CD14-positive monocyte (primary cell): Measurements from ENCODE around the gene CMTM6. TPM values are rescaled to one million over a fixed set of nuclear protein-coding genes. Genes with fewer than 3 reads are reported as not detected.
A peak's percentile ranks its signal among the peaks of the same experiment; 100 is the strongest.

ENCODE experiments used
- DNase-seq, 3 donors: peaks; one replicate each; pipeline ENCODE4 v3.0.0-alpha.2; 2011 to 2022
- H2AFZ ChIP-seq: 2 replicates; pipeline ENCODE4 v1.6.0; 2012; ENCODE audit warnings: mild to moderate bottlenecking, low read depth, low read length, inconsistent platforms; ENCODE audit not compliant: insufficient read depth, poor library complexity, severe bottlenecking
- H3K27ac ChIP-seq, 2 donors: 1 replicate in 1 of 2; 2 replicates in 1 of 2; pipeline ENCODE4 v1.5.1; 2012 to 2013; ENCODE audit warnings: low read length in 2 of 2, control low read depth in 1 of 2, inconsistent platforms in 1 of 2, low read depth in 1 of 2, mild to moderate bottlenecking in 1 of 2
- H3K27me3 ChIP-seq, 2 donors: one replicate each; pipeline versions ENCODE4 v1.6.0 to v1.6.1; 2011 to 2013; ENCODE audit warnings: low read length in 2 of 2; ENCODE audit not compliant: control insufficient read depth in 2 of 2, insufficient read depth in 2 of 2
- H3K36me3 ChIP-seq, 2 donors: replicated peaks in 1 of 2; 1 replicate in 1 of 2; 2 replicates in 1 of 2; pipeline versions ENCODE4 v1.5.1 to v1.6.1; 2012 to 2013; ENCODE audit warnings: low read length in 2 of 2, control low read depth in 1 of 2, inconsistent platforms in 1 of 2, mild to moderate bottlenecking in 1 of 2; ENCODE audit not compliant: insufficient read depth in 2 of 2, control insufficient read depth in 1 of 2
- H3K4me1 ChIP-seq, 2 donors: 1 replicate in 1 of 2; 2 replicates in 1 of 2; pipeline versions ENCODE4 v1.5.1 to v1.6.1; 2012 to 2013; ENCODE audit warnings: low read length in 2 of 2, control low read depth in 1 of 2, inconsistent platforms in 1 of 2, mild to moderate bottlenecking in 1 of 2, moderate library complexity in 1 of 2; ENCODE audit not compliant: insufficient read depth in 2 of 2, control insufficient read depth in 1 of 2
- H3K4me2 ChIP-seq: replicated peaks from 2 replicates; pipeline ENCODE3; 2012; ENCODE audit warnings: low read length, moderate library complexity, mild to moderate bottlenecking; ENCODE audit not compliant: poor library complexity, severe bottlenecking; ENCODE audit errors: extremely low read depth
- H3K4me3 ChIP-seq, 3 experiments: fragments of 200-600 bp in 1 of 3; sonication (generic) in 1 of 3; replicated peaks in 1 of 3; 1 replicate in 2 of 3; 2 replicates in 1 of 3; pipeline ENCODE4 v1.5.1; 2011 to 2013; ENCODE audit warnings: low read length in 3 of 3, mild to moderate bottlenecking in 3 of 3, control low read depth in 2 of 3, low read depth in 2 of 3, inconsistent platforms in 1 of 3, moderate library complexity in 1 of 3
- H3K79me2 ChIP-seq: 2 replicates; pipeline ENCODE4 v1.6.0; 2012; ENCODE audit warnings: mild to moderate bottlenecking, control low read depth, inconsistent platforms, low read length, moderate library complexity; ENCODE audit not compliant: insufficient read depth
- H3K9ac ChIP-seq: 2 replicates; pipeline ENCODE4 v1.6.0; 2017; ENCODE audit warnings: low read length, mild to moderate bottlenecking; ENCODE audit not compliant: insufficient read depth, poor library complexity, severe bottlenecking
- H3K9me3 ChIP-seq, 2 donors: replicated peaks in 1 of 2; 1 replicate in 1 of 2; 2 replicates in 1 of 2; pipeline versions ENCODE4 v1.5.1 to v1.6.1; 2012 to 2013; ENCODE audit warnings: low read length in 2 of 2, control low read depth in 1 of 2; ENCODE audit not compliant: control insufficient read depth in 1 of 2, insufficient read depth in 1 of 2
- H4K20me1 ChIP-seq: 2 replicates; pipeline ENCODE4 v1.6.0; 2012; ENCODE audit warnings: mild to moderate bottlenecking, low read length, control low read depth, moderate library complexity; ENCODE audit not compliant: insufficient read depth
- H3K27ac Mint-ChIP-seq, 7 donors: one replicate each; pipeline ENCODE4 v1.8.0; 2020; ENCODE audit warnings: mild to moderate bottlenecking in 7 of 7, mixed read lengths in 7 of 7, moderate library complexity in 6 of 7, inconsistent platforms in 2 of 7
- H3K27me3 Mint-ChIP-seq, 3 donors: one replicate each; pipeline ENCODE4 v1.8.0; 2021 to 2022; ENCODE audit warnings: low read depth in 3 of 3, mild to moderate bottlenecking in 3 of 3, mixed read lengths in 3 of 3, moderate library complexity in 3 of 3, inconsistent platforms in 1 of 3
- H3K36me3 Mint-ChIP-seq, 2 donors: one replicate each; pipeline ENCODE4 v1.8.0; 2020; ENCODE audit warnings: mixed read lengths in 2 of 2, inconsistent platforms in 1 of 2, mild to moderate bottlenecking in 1 of 2
- H3K4me1 Mint-ChIP-seq: one replicate; pipeline ENCODE4 v1.8.0; 2020; ENCODE audit warnings: mild to moderate bottlenecking, mixed read lengths
- H3K4me3 Mint-ChIP-seq, 2 donors: one replicate each; pipeline ENCODE4 v1.8.0; 2020; ENCODE audit warnings: mild to moderate bottlenecking in 2 of 2, mixed read lengths in 2 of 2, moderate library complexity in 1 of 2
- H3K9me3 Mint-ChIP-seq, 7 donors: one replicate each; pipeline ENCODE4 v1.8.0; 2020 to 2022; ENCODE audit warnings: mixed read lengths in 7 of 7, mild to moderate bottlenecking in 6 of 7, moderate library complexity in 6 of 7, inconsistent platforms in 2 of 7
- WGBS: methylation state at CpG from one replicate; pipeline ENCODE4 v1.1.5; 2013; ENCODE audit warnings: missing lambda C conversion rate; ENCODE audit not compliant: insufficient coverage; 5-methylcytosine and 5-hydroxymethylcytosine counted together
- intact Hi-C, 2 donors: fragments of 100-400 bp; cut with micrococcal nuclease; formaldehyde crosslinking; loops; one replicate each; pipeline versions ENCODE4 v1.15.0 to v1.15.1; 2023
- polyA minus RNA-seq: library from RNA; depleted of rRNA, polyadenylated mRNA; stranded (reverse); fragments of >200 nt; gene quantifications from 2 replicates; pipeline ENCODE4 v1.2.3, GENCODE V29; 2012
- polyA plus RNA-seq, 3 donors: library from polyadenylated mRNA; depleted of rRNA in 1 of 3; unstranded in 2 of 3; stranded (reverse) in 1 of 3; fragments of 300-500 nt in 2 of 3; fragments of >200 nt in 1 of 3; fragmentation: Illumina TruSeq in 2 of 3; gene quantifications; 1 replicate in 2 of 3; 2 replicates in 1 of 3; pipeline ENCODE4 v1.2.3, GENCODE V29; 2012 to 2021
- total RNA-seq, 12 experiments: library from RNA in 1 of 12; stranded (reverse) in 1 of 12; fragments of 120-200 nt in 1 of 12; gene quantifications; one replicate each; pipeline ENCODE4 v1.2.4 and lab custom pipeline; 2013 to 2026; ENCODE audit warnings: mixed read lengths in 6 of 12, inconsistent platforms in 1 of 12
- TF ChIP-seq, protein P1 (sequence below): fragments of 200-600 bp; IDR thresholded peaks from one replicate; pipeline ENCODE4 v1.8.0; 2022; ENCODE audit warnings: antibody characterized with exemption, mild to moderate bottlenecking

CMTM6 gene, protein sequence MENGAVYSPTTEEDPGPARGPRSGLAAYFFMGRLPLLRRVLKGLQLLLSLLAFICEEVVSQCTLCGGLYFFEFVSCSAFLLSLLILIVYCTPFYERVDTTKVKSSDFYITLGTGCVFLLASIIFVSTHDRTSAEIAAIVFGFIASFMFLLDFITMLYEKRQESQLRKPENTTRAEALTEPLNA
- 139 TPM for total RNA-seq (2013)
- polyA plus RNA-seq (100 to 1,000 TPM in 2 of 3 donors, 10 to 100 TPM in 1; 40.0 to 210 (median 190) TPM), polyA minus RNA-seq (29.6 and 31.4 TPM in 2 replicates), total RNA-seq (lab: John Stamatoyannopoulos, UW) (345 to 682 (median 512) reads per million in 11 experiments)

DNA sequence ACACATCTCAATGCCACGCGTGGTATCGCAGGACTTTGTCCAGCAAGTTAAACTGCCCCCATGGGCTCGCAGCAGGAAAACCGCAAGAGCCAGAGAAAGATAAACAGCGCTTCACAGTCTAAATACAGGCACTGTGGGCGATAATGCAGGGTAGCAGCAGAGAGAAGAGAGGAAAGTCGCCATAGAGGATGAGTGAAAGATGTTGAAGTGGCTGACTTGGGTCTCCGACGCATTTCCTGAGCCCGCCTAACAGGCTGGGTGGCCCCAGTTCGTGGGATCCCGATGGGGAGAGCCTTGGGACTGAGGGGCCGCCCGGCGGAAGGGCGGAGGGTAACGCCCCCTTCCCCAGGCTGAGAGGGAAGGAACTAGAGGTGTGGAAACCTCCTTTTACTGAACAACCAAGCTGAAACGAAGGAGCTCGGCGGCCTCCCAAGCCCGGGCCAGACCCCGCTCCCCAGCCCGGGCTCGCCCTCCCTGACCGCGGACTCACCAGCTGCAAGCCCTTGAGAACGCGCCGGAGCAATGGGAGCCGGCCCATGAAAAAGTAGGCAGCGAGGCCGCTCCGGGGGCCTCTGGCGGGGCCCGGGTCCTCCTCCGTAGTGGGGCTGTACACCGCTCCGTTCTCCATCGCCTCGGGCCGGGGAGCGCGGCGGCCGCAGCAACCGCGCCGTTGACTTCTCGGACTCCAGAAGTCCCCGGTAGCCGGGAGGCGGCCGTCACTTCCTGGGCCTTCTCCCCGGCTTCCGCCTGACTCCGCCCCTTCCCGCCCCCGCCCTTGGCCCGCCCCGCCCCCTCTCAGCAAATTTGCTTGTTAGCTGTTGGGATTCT is at the start of gene CMTM6:
Gene CMTM6 (minus strand): TSS at position 735 of the 828 bp plus-strand sequence. CDS start 107 bp downstream, at position 628.
- intact Hi-C loops = loop anchor here in 1 of 2 donors (10.0 kb wide), 1 partner anchor 182 kb away; the partner anchor contains the start of gene CNOT10
- Histone ChIP-seq H3K9me3 (no peaks in the 10 kb centered on the region), H3K79me2 (peaks cover 56% of the 10 kb centered on the region), H4K20me1 (peaks cover 43% of the 10 kb centered on the region), H3K4me1 (peaks cover 42 to 46% of the 10 kb centered on the region in 2 donors), H3K27me3 (no peaks in the 10 kb centered on the region), H3K36me3 (no peaks in the 10 kb centered on the region), H2AFZ (peak within 1 kb of the TSS; percentile 65), H3K4me2 (peak within 1 kb of the TSS; percentile 77), H3K27ac (peak within 1 kb of the TSS; percentile 96 to 98), H3K9ac (peak within 1 kb of the TSS; percentile 98), H3K4me3 (peak within 1 kb of the TSS; percentile 91 to 97 (median 94))
- TF ChIP-seq, protein P1, sequence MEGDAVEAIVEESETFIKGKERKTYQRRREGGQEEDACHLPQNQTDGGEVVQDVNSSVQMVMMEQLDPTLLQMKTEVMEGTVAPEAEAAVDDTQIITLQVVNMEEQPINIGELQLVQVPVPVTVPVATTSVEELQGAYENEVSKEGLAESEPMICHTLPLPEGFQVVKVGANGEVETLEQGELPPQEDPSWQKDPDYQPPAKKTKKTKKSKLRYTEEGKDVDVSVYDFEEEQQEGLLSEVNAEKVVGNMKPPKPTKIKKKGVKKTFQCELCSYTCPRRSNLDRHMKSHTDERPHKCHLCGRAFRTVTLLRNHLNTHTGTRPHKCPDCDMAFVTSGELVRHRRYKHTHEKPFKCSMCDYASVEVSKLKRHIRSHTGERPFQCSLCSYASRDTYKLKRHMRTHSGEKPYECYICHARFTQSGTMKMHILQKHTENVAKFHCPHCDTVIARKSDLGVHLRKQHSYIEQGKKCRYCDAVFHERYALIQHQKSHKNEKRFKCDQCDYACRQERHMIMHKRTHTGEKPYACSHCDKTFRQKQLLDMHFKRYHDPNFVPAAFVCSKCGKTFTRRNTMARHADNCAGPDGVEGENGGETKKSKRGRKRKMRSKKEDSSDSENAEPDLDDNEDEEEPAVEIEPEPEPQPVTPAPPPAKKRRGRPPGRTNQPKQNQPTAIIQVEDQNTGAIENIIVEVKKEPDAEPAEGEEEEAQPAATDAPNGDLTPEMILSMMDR = no peak
- peak; percentile 75 to 85 (median 84) for DNase-seq
- H3K9me3 Mint-ChIP-seq = no peaks in the 10 kb centered on the region
- H3K27ac Mint-ChIP-seq = peak within 1 kb of the TSS; percentile 95 to 99 (median 97)
- H3K4me1 Mint-ChIP-seq = peaks cover 44% of the 10 kb centered on the region
- peaks cover 8 to 19% of the 10 kb centered on the region in 2 donors for H3K36me3 Mint-ChIP-seq
- under 1% methylated on average over 49 of the region's 61 CpGs for WGBS
- H3K4me3 Mint-ChIP-seq = peak within 1 kb of the TSS; percentile 94 to 95
- no peaks in the 10 kb centered on the region for H3K27me3 Mint-ChIP-seq

DNA sequence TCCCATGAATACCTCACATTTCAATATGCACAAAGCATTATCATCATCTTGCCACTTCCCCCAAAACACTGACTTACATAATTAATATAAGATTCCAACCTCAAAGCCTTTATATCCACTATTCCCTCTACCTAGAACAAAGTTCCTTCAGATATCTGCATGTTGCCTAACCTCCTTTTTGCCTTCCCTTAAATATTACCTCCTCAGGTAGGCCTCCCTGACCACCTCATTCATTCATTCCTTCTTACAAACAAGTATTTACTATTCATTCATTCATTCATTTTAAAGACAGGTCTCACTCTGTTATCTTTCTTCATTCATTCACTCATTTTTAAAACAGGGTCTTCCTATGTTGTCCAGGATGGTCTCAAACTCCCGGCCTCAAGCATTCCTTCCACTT is 49.4 kb upstream of the CMTM6 start:
- DNase-seq = no peak
- Histone ChIP-seq H3K27me3 (no peaks in the 10 kb centered on the region), H2AFZ (no peak overlapping the region), H3K9ac (no peak overlapping the region), H3K27ac (peak overlapping the region in 1 of 2 donors; percentile 52), H3K4me3 (no peak overlapping the region), H4K20me1 (peaks cover 100% of the 10 kb centered on the region), H3K4me1 (peaks cover 14 to 16% of the 10 kb centered on the region in 2 donors), H3K4me2 (no peak overlapping the region), H3K9me3 (no peaks in the 10 kb centered on the region), H3K36me3 (no peaks in the 10 kb centered on the region), H3K79me2 (peaks cover 99% of the 10 kb centered on the region)
- no peak overlapping the region for H3K4me3 Mint-ChIP-seq
- intact Hi-C loops = no loop called here
- TF ChIP-seq, protein P1 = no peak
- H3K9me3 Mint-ChIP-seq = no peaks in the 10 kb centered on the region
- 100% methylated on average over 1 of the region's 1 CpG for WGBS
- no peaks in the 10 kb centered on the region for H3K27me3 Mint-ChIP-seq
- H3K27ac Mint-ChIP-seq = peak overlapping the region in 1 of 7 donors; percentile 34
- peaks cover 9 to 18% of the 10 kb centered on the region in 2 donors for H3K36me3 Mint-ChIP-seq
- peaks cover 56% of the 10 kb centered on the region for H3K4me1 Mint-ChIP-seq
